ENCODE results near the gene COMT. TPM values are rescaled to one million over a fixed set of nuclear protein-coding genes. Genes with fewer than 3 reads are reported as not detected.

COMT gene
- total and polyA plus RNA-seq, 2 experiments from 2014 or later: 490 to 508 TPM

GRCh38 chr22:19898831-19899567, 42.6 kb upstream of the COMT start:
- Histone ChIP-seq H2AFZ (no peak overlapping the region), H3K36me3 (ENCODE audit: low read depth) (no peaks in the 10 kb centered on the region), H3K4me1 (ENCODE audit: insufficient read depth) (no peaks in the 10 kb centered on the region), H3K4me2 (ENCODE audit: unreplicated experiment) (no peak overlapping the region), H4K20me1 (ENCODE audit: insufficient read depth) (no peaks in the 10 kb centered on the region), H3K9ac (no peak overlapping the region), H3K79me2 (ENCODE audit: insufficient read depth) (no peaks in the 10 kb centered on the region), H3F3A (ENCODE audit: insufficient read depth) (no peaks in the 10 kb centered on the region), H3K4me3 (no peak overlapping the region), H3K9me3 (ENCODE audit: low read depth) (no peaks in the 10 kb centered on the region), H3K27ac (no peak overlapping the region), H3K9me2 (ENCODE audit: insufficient read depth) (no peaks in the 10 kb centered on the region), H3K27me3 (replicated peaks; ENCODE audit: insufficient read depth) (no peaks in the 10 kb centered on the region)
- WGBS, 2 experiments (ENCODE audit: low coverage in 1 of 2, low lambda C conversion rate in 2 of 2, missing lambda C conversion rate in 2 of 2): 85 to 86% methylated on average over 16 of the region's 16 CpGs
- in situ Hi-C loops (cut with MboI): no loop called here
- TF ChIP-seq EZH2phosphoT487 (IDR thresholded peaks at IDR 0.05; ENCODE audit: insufficient read depth, low read depth): no peak
- TF ChIP-seq EZH2 (IDR thresholded peaks at IDR 0.05; ENCODE audit: insufficient read depth, poor library complexity, severe bottlenecking): no peak
- DNase-seq: no peak

DNA sequence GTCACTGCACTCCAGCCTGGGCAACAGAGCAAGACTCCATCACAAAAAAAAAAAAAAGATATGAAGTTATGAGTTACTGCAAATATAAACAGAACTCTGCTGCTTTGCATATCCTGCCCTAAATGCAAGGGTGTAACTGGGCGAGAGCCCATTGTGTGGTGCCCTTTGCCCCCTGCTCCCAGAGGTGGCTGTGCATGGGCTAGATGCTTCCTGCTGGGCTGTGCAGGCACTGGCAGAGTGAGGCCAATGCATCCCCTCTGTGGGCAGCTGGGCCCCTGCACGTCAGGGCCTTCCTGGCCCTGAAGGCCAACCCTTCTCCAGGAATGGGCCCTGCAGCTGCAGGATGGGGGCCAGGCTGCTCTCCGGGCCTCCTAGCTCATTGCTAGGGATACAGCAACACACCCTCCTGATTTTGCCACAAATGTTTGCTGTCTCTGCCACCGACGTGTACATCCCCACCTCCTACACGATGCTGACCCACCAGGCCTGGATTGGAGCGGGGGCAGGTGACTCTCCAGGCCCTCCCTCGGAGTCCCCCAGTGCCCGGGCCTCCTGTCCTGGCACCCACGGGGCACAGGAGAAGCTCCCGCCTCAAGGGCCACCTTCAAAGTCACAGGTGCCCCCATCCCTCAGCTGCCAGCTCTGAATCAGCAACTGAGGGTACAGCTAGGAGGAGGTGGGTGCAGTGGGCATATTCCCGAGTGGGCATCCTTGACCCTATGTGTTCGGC, 40.7 kb upstream of the COMT start:
- Histone ChIP-seq H2AFZ (no peak overlapping the region), H3K27ac (no peak overlapping the region), H3K27me3 (replicated peaks; ENCODE audit: insufficient read depth) (no peaks in the 10 kb centered on the region), H3F3A (ENCODE audit: insufficient read depth) (no peaks in the 10 kb centered on the region), H3K4me1 (ENCODE audit: insufficient read depth) (no peaks in the 10 kb centered on the region), H3K79me2 (ENCODE audit: insufficient read depth) (no peaks in the 10 kb centered on the region), H3K9ac (no peak overlapping the region), H4K20me1 (ENCODE audit: insufficient read depth) (no peaks in the 10 kb centered on the region), H3K9me3 (ENCODE audit: low read depth) (no peaks in the 10 kb centered on the region), H3K4me3 (no peak overlapping the region), H3K4me2 (ENCODE audit: unreplicated experiment) (no peak overlapping the region), H3K9me2 (ENCODE audit: insufficient read depth) (no peaks in the 10 kb centered on the region), H3K36me3 (ENCODE audit: low read depth) (no peaks in the 10 kb centered on the region)
- WGBS, 2 experiments (ENCODE audit: low coverage in 1 of 2, low lambda C conversion rate in 2 of 2, missing lambda C conversion rate in 2 of 2): 90 to 97% methylated on average over 12 to 13 of the region's 13 CpGs
- in situ Hi-C loops (cut with MboI): no loop called here
- TF ChIP-seq EZH2phosphoT487 (IDR thresholded peaks at IDR 0.05; ENCODE audit: insufficient read depth, low read depth): no peak
- TF ChIP-seq EZH2 (IDR thresholded peaks at IDR 0.05; ENCODE audit: insufficient read depth, poor library complexity, severe bottlenecking): no peak
- no peak for DNase-seq

DNA sequence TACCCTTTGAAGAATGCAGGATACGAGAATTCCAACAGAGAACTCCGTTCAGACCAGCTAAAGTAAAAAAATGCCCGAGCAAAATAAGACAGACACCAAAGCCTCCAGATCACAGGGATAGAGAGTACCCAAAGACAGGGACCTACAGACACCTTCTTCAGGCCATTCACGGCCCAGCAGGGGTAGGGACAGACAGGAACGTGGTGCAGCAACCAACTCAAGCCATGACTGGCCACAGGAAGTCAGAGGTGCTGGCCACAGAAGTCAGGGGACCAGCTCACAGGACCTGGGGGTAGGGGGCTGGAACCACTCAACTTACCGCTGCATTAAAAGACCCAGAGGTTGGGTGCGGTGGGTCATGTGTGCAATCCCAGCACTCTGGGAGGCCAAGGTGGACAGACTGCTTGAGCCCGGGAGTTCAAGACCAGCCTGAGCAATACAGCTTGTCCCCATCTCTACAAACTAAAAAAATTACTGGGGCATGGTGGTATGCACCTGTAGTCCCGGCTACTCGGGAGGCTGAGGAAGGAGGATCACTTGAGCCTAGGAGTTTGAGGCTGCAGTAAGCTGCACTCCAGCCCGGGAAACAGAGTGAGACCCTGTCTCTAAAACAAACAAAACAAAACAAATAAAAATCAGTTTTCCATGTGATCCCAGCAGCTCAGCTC, 39.9 kb upstream of the COMT start:
- no peak overlapping the region for H3K4me2 ChIP-seq (ENCODE audit: unreplicated experiment)
- H3K27ac ChIP-seq: no peak overlapping the region
- H3K4me3 ChIP-seq: no peak overlapping the region
- H4K20me1 ChIP-seq (ENCODE audit: insufficient read depth): no peaks in the 10 kb centered on the region
- H3K27me3 ChIP-seq (replicated peaks; ENCODE audit: insufficient read depth): no peaks in the 10 kb centered on the region
- H3K9me2 ChIP-seq (ENCODE audit: insufficient read depth): no peaks in the 10 kb centered on the region
- 80 to 87% methylated on average over 11 of the region's 11 CpGs for WGBS, 2 experiments (ENCODE audit: low coverage in 1 of 2, low lambda C conversion rate in 2 of 2, missing lambda C conversion rate in 2 of 2)
- no peaks in the 10 kb centered on the region for H3F3A ChIP-seq (ENCODE audit: insufficient read depth)
- TF ChIP-seq EZH2phosphoT487 (IDR thresholded peaks at IDR 0.05; ENCODE audit: insufficient read depth, low read depth): no peak
- TF ChIP-seq EZH2 (IDR thresholded peaks at IDR 0.05; ENCODE audit: insufficient read depth, poor library complexity, severe bottlenecking): no peak
- H3K79me2 ChIP-seq (ENCODE audit: insufficient read depth): no peaks in the 10 kb centered on the region
- in situ Hi-C loops (cut with MboI): no loop called here
- no peak overlapping the region for H2AFZ ChIP-seq
- no peaks in the 10 kb centered on the region for H3K9me3 ChIP-seq (ENCODE audit: low read depth)
- no peak for DNase-seq
- H3K9ac ChIP-seq: no peak overlapping the region
- H3K4me1 ChIP-seq (ENCODE audit: insufficient read depth): no peaks in the 10 kb centered on the region
- H3K36me3 ChIP-seq (ENCODE audit: low read depth): no peaks in the 10 kb centered on the region

GRCh38 chr22:19902245-19902715, 39.3 kb upstream of the COMT start:
- no peak overlapping the region for H3K4me2 ChIP-seq (ENCODE audit: unreplicated experiment)

More at GRCh38 chr22:19902245-19902715, 39.3 kb upstream of the COMT start:
- in situ Hi-C loops (cut with MboI): no loop called here
- 79 to 95% methylated on average over 2 to 7 of the region's 7 CpGs for WGBS, 2 experiments (ENCODE audit: low coverage in 1 of 2, low lambda C conversion rate in 2 of 2, missing lambda C conversion rate in 2 of 2)
- H4K20me1 ChIP-seq (ENCODE audit: insufficient read depth): no peaks in the 10 kb centered on the region
- H3K9ac ChIP-seq: no peak overlapping the region
- no peak overlapping the region for H3K27ac ChIP-seq
- no peak overlapping the region for H3K4me3 ChIP-seq
- H3K9me3 ChIP-seq (ENCODE audit: low read depth): no peaks in the 10 kb centered on the region
- no peak for DNase-seq
- H3K4me1 ChIP-seq (ENCODE audit: insufficient read depth): no peaks in the 10 kb centered on the region
- H3K9me2 ChIP-seq (ENCODE audit: insufficient read depth): no peaks in the 10 kb centered on the region
- H3K36me3 ChIP-seq (ENCODE audit: low read depth): no peaks in the 10 kb centered on the region
- TF ChIP-seq EZH2phosphoT487 (IDR thresholded peaks at IDR 0.05; ENCODE audit: insufficient read depth, low read depth): no peak
- no peak for TF ChIP-seq EZH2 (IDR thresholded peaks at IDR 0.05; ENCODE audit: insufficient read depth, poor library complexity, severe bottlenecking)
- H2AFZ ChIP-seq: no peak overlapping the region
- no peaks in the 10 kb centered on the region for H3F3A ChIP-seq (ENCODE audit: insufficient read depth)
- no peaks in the 10 kb centered on the region for H3K27me3 ChIP-seq (replicated peaks; ENCODE audit: insufficient read depth)
- no peaks in the 10 kb centered on the region for H3K79me2 ChIP-seq (ENCODE audit: insufficient read depth)
